Measurements from ENCODE around the gene EEF1AKMT3.

Gene EEF1AKMT3

GRCh38 chr12:57744777-57745484, 27.5 kb upstream of the EEF1AKMT3 start, which contains the start of gene TSPAN31:
TSS of gene TSPAN31 (plus strand) at chr12:57745039. CDS start at chr12:57745155, 116 bp downstream.
- peak; percentile 97 for DNase-seq (ENCODE audit: low read depth)
- in situ Hi-C loops (cut with HindIII; ENCODE audit: low sequenced_read_pairs) = no loop called here
- TF ChIP-seq, protein P1, sequence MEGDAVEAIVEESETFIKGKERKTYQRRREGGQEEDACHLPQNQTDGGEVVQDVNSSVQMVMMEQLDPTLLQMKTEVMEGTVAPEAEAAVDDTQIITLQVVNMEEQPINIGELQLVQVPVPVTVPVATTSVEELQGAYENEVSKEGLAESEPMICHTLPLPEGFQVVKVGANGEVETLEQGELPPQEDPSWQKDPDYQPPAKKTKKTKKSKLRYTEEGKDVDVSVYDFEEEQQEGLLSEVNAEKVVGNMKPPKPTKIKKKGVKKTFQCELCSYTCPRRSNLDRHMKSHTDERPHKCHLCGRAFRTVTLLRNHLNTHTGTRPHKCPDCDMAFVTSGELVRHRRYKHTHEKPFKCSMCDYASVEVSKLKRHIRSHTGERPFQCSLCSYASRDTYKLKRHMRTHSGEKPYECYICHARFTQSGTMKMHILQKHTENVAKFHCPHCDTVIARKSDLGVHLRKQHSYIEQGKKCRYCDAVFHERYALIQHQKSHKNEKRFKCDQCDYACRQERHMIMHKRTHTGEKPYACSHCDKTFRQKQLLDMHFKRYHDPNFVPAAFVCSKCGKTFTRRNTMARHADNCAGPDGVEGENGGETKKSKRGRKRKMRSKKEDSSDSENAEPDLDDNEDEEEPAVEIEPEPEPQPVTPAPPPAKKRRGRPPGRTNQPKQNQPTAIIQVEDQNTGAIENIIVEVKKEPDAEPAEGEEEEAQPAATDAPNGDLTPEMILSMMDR (IDR thresholded peaks at IDR 0.05; ENCODE audit: low read depth, low read length, missing control alignments) = no peak
- H3K4me3 ChIP-seq (ENCODE audit: low read depth, low read length) = peak within 1 kb of the TSS; percentile 96

DNA sequence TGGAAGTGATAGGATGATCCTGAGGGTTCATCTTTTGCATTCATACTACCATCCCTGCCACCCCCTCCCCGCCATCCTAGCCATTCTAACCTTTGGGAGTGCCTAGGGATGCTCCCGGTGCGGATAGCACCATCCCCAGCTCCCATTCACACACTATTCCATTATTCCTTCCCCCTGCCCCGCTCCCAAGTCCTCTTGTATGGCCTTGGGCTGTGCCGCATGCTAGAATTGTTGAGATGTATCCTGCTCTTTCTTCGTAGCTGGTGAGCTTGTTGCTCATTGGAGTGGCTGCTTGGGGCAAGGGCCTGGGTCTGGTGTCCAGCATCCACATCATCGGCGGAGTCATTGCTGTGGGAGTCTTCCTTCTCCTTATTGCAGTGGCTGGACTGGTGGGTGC, 26.9 kb upstream of the EEF1AKMT3 start:
- in situ Hi-C loops (cut with HindIII; ENCODE audit: low sequenced_read_pairs) = no loop called here
- no peak for DNase-seq (ENCODE audit: low read depth)

GRCh38 chr12:57746025-57746424, 26.4 kb upstream of the EEF1AKMT3 start:
- TF ChIP-seq, protein P1 (IDR thresholded peaks at IDR 0.05; ENCODE audit: low read depth, low read length, missing control alignments) = no peak
- H3K4me3 ChIP-seq (ENCODE audit: low read depth, low read length) = peak overlapping the region; percentile 96
- no peak for DNase-seq (ENCODE audit: low read depth)
- in situ Hi-C loops (cut with HindIII; ENCODE audit: low sequenced_read_pairs) = no loop called here

More for the DNA sequence above, 26.9 kb upstream of the EEF1AKMT3 start:
- H3K4me3 ChIP-seq (ENCODE audit: low read depth, low read length) = peak overlapping the region; percentile 96
- TF ChIP-seq, protein P1 (IDR thresholded peaks at IDR 0.05; ENCODE audit: low read depth, low read length, missing control alignments) = no peak

GRCh38 chr12:57749061-57749460, 23.4 kb upstream of the EEF1AKMT3 start:
- TF ChIP-seq, protein P1 (IDR thresholded peaks at IDR 0.05; ENCODE audit: low read depth, low read length, missing control alignments) = no peak
- in situ Hi-C loops (cut with HindIII; ENCODE audit: low sequenced_read_pairs) = no loop called here
- H3K4me3 ChIP-seq (ENCODE audit: low read depth, low read length) = no peak overlapping the region

GRCh38 chr12:57750561-57751431, 21.6 kb upstream of the EEF1AKMT3 start:
- in situ Hi-C loops (cut with HindIII; ENCODE audit: low sequenced_read_pairs) = no loop called here
- TF ChIP-seq, protein P1 (IDR thresholded peaks at IDR 0.05; ENCODE audit: low read depth, low read length, missing control alignments) = no peak
- no peak for DNase-seq (ENCODE audit: low read depth)
- H3K4me3 ChIP-seq (ENCODE audit: low read depth, low read length) = peak overlapping the region; percentile 95

More at GRCh38 chr12:57749061-57749460, 23.4 kb upstream of the EEF1AKMT3 start:
- no peak for DNase-seq (ENCODE audit: low read depth)

- in situ Hi-C loops (cut with HindIII; ENCODE audit: low sequenced_read_pairs) = no loop called here
- DNase-seq (ENCODE audit: low read depth) = no peak
- TF ChIP-seq, protein P1 (IDR thresholded peaks at IDR 0.05; ENCODE audit: low read depth, low read length, missing control alignments) = no peak
- peak overlapping the region; percentile 95 for H3K4me3 ChIP-seq (ENCODE audit: low read depth, low read length)
Measured at GRCh38 chr12:57751432-57751787, 21.0 kb upstream of the EEF1AKMT3 start.
